Esophagus squamous epithelium (tissue), 5 donors: ENCODE measurements around the gene KRT35. TPM values are rescaled to one million over a fixed set of nuclear protein-coding genes. Genes with fewer than 3 reads are reported as not detected.

Source experiments
- DNase-seq: peaks from one replicate; lab custom pipeline; 2025; lab: John Stamatoyannopoulos, UW
- H3K27ac ChIP-seq, 4 donors: fragments of 200-600 bp; sonication (generic); one replicate each; pipeline ENCODE4 v1.5.1; 2016 to 2019; ENCODE audit warnings: mild to moderate bottlenecking in 1 of 4
- H3K27me3 ChIP-seq, 4 donors: fragments of 200-600 bp; sonication (generic); 1 replicate in 3 of 4; 2 replicates in 1 of 4; pipeline versions ENCODE4 v1.5.1 to v1.6.0; 2017 to 2021; ENCODE audit warnings: antibody characterized with exemption in 1 of 4
- H3K36me3 ChIP-seq, 3 donors: fragments of 200-600 bp; sonication (generic); one replicate each; pipeline ENCODE4 v1.5.1; 2016 to 2019
- H3K4me1 ChIP-seq, 3 donors: fragments of 200-600 bp; sonication (generic); one replicate each; pipeline ENCODE4 v1.5.1; 2017 to 2019
- H3K4me3 ChIP-seq, 4 donors: fragments of 200-600 bp; sonication (generic); 1 replicate in 3 of 4; 2 replicates in 1 of 4; pipeline ENCODE4 v1.5.1; 2016 to 2019; ENCODE audit warnings: mild to moderate bottlenecking in 2 of 4, moderate library complexity in 1 of 4
- H3K9me3 ChIP-seq, 3 donors: fragments of 200-600 bp; sonication (generic); one replicate each; pipeline ENCODE4 v1.5.1; 2016 to 2019
- CTCF ChIP-seq, 6 experiments: fragments of 450-650 bp in 4 of 6; fragments of 200-600 bp in 2 of 6; sonication (generic) in 2 of 6; IDR thresholded peaks; one replicate each; pipeline ENCODE4 v1.5.1; 2016 to 2019; ENCODE audit warnings: antibody characterized with exemption in 6 of 6, mild to moderate bottlenecking in 4 of 6, moderate library complexity in 4 of 6
- POLR2A ChIP-seq, 4 donors: fragments of 450-650 bp; IDR thresholded peaks; one replicate each; pipeline ENCODE4 v1.6.1; 2017; ENCODE audit warnings: antibody characterized with exemption in 4 of 4, mild to moderate bottlenecking in 4 of 4, moderate library complexity in 3 of 4
- WGBS, 2 donors: methylation state at CpG; one replicate each; pipeline ENCODE4 v1.1.5; 2018; 5-methylcytosine and 5-hydroxymethylcytosine counted together
- intact Hi-C: fragments of 100-400 bp; cut with DNase I; formaldehyde crosslinking; loops from one replicate; pipeline ENCODE4 v1.15.0; 2022
- total RNA-seq, 4 donors: library from RNA; depleted of rRNA; stranded (reverse); fragments of >200 nt; gene quantifications; one replicate each; pipeline ENCODE4 v1.1.0, GENCODE V29; 2016
- donor health status: DM: yes; HTN: yes; CAD: no.

The KRT35 gene
- total RNA-seq, 4 donors from 2014 or later: not detected

DNA sequence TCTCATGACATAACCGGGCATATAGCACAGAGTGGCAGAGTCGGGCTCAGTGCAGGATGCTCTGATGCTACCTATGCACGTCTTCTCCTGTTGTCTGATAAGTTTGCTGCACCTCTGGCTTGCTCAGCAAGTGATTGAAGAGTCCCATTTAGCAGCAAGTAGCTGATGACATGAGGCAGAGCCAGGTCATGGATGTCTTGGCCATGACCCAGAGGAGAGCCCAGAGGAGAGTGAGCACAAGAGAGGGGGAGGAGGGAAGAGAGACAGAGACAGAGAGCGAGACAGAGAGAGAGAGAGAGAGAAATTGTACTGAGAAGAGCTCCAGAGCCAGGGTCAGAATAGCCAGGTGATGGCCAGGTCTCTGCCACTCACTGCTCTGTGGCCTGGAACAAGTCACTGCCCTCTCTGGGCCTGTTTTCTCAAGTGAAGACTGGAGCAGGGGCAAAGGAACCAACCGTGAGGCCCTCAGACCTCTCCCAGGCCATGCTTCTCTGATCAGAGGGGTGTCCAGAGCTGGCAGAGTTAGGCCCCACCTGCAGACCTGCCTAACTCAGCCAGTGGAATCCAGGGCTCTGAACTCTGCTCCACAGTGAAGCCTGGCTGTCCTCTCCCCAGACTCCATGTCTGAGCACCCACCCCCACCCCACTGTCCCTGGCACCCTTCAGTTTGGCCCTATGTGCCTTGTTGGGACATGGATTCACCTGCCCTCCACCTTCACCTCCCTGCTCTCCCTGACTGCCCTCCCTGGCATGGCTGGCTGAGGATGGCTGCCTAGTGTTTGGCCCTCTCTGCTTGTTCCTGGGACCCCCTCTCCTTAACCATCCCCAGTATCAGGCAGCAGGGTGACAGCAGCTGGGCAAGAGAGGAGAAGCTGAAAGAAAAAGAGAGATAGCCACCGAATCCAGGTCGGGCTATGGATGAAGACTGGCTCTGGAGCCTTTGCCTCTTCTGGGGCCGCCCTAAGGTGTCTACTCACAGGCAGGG, 4.3 kb upstream of the KRT35 start:
- Histone ChIP-seq H3K27me3 (peaks cover 0 to 8% (median 0%) of the 10 kb centered on the region in 4 donors), H3K9me3 (no peaks in the 10 kb centered on the region), H3K36me3 (no peaks in the 10 kb centered on the region), H3K4me3 (no peak overlapping the region), H3K27ac (no peak overlapping the region), H3K4me1 (no peaks in the 10 kb centered on the region)
- WGBS, 2 donors: 78 to 85% methylated on average over 8 of the region's 8 CpGs
- TF ChIP-seq CTCF (IDR thresholded peaks at IDR 0.05): no peak
- no peak for TF ChIP-seq POLR2A (IDR thresholded peaks at IDR 0.05)
- intact Hi-C loops: no loop called here
- no peak for DNase-seq

DNA sequence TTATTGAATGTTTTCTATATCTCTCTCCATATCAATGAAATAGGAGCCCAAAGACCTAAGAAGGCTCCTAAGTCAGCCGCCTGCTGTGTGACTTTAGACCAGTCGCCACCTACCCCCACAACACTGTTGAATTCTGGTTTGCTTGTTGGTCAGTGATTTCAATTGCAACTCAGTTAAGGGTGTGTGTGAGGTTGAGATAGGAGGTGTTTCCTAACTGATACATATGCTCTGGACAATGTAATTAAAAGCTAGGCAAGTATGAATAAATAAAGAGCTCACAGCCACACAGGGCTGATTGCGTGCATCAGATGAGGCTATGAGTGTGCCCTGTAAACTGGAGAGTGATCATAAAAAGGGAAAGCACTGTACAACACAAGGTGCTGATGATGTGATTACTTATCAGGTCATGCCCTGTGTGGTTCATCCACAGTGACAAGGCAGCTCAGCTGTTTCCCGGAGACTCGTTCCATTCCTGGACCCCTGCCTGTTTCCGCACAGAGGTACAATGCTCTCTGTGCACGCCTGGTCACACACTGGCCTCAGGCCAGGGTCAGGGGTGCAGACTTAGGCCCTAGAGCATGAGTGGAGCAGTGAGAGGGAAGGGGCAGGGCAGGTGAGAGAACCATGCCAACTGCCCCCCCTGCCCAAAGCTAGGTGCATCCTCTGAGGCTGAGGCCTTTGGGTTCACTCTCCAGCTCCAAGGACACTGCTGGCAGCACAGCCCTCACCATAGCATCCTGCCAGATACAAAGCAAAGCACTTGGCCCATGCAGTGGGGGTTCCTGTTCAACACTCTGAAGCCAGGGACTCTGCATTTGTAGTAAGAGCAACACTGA, 3.3 kb upstream of the KRT35 start:
- H3K9me3 ChIP-seq: no peaks in the 10 kb centered on the region
- no peaks in the 10 kb centered on the region for H3K36me3 ChIP-seq
- intact Hi-C loops: no loop called here
- no peak for DNase-seq
- WGBS, 2 donors: 80 to 94% methylated on average over 3 to 6 of the region's 7 CpGs
- H3K4me3 ChIP-seq: no peak overlapping the region
- H3K27ac ChIP-seq: no peak overlapping the region
- H3K27me3 ChIP-seq: peaks cover 0 to 8% (median 0%) of the 10 kb centered on the region in 4 donors
- no peak for TF ChIP-seq CTCF (IDR thresholded peaks at IDR 0.05)
- no peak for TF ChIP-seq POLR2A (IDR thresholded peaks at IDR 0.05)
- no peaks in the 10 kb centered on the region for H3K4me1 ChIP-seq

DNA sequence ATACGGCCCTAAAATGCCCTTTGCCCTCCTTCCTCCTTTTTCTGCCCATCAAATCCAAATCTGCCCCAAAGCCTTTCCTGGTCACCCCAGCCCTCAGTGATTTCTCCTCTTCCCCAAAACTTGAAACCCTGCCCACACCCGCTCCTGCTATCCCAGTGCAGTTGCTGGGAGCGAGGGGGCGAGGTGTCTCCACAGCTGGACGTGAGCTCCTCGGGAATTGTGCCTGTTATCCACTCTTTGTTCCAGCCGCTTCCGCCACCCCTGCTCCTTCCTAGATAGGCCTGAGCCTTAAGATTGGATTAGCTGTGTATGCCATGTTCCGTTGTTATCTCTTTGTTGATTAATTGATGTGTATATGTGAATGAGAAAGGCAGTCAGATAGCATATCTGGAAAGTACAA, 2.6 kb upstream of the KRT35 start:
- Histone ChIP-seq H3K27me3 (peaks cover 0 to 8% (median 0%) of the 10 kb centered on the region in 4 donors), H3K36me3 (no peaks in the 10 kb centered on the region), H3K4me3 (no peak overlapping the region), H3K27ac (no peak overlapping the region), H3K4me1 (no peaks in the 10 kb centered on the region), H3K9me3 (no peaks in the 10 kb centered on the region)
- 85 to 86% methylated on average over 9 of the region's 9 CpGs for WGBS, 2 donors
- TF ChIP-seq POLR2A (IDR thresholded peaks at IDR 0.05) (no peak), CTCF (IDR thresholded peaks at IDR 0.05) (no peak)
- intact Hi-C loops: no loop called here
- no peak for DNase-seq

GRCh38 chr17:41480581-41480980, 370 bp downstream of the KRT35 start:
- 98% methylated on average over 9 of the region's 10 CpGs; no CpG with 5 or more reads in 1 of the 2 donors for WGBS, 2 donors
- Histone ChIP-seq H3K27ac (no peak overlapping the region), H3K4me1 (no peaks in the 10 kb centered on the region), H3K27me3 (no peaks in the 10 kb centered on the region), H3K4me3 (no peak overlapping the region), H3K9me3 (no peaks in the 10 kb centered on the region), H3K36me3 (no peaks in the 10 kb centered on the region)
- TF ChIP-seq CTCF (IDR thresholded peaks at IDR 0.05) (no peak), POLR2A (IDR thresholded peaks at IDR 0.05) (no peak)
- intact Hi-C loops: no loop called here
- DNase-seq: no peak
